T-helper 2 cell treated with Interferon-gamma antibody and Interleukin-4, amounts not matched to agents 100 ng/mL and 5 ng/mL, for 36 hours (primary cell): Measurements from ENCODE around the gene GGT1. TPM values are rescaled to one million over a fixed set of nuclear protein-coding genes. Genes with fewer than 3 reads are reported as not detected.
"Not testable (repeated sequence)": the region's sequence is repeated elsewhere in the genome, so short reads cannot be mapped to it uniquely, and the experiment has no call there.

Source experiments
- intact Hi-C: fragments of 100-400 bp; cut with micrococcal nuclease; formaldehyde crosslinking; loops from one replicate; pipeline ENCODE4 v1.15.1; 2023
- total RNA-seq: library from RNA; stranded (reverse); gene quantifications from 2 replicates; pipeline ENCODE4 v1.2.3, GENCODE V29; 2022

Gene GGT1
- total RNA-seq, 1 donor from 2014 or later = 47.1 TPM

GRCh38 chr22:24633231-24634023 is 30.4 kb downstream of the GGT1 start:
- intact Hi-C loops = not testable (repeated sequence)

- intact Hi-C loops = not testable (repeated sequence)
Observed at GRCh38 chr22:24634776-24635389, 31.9 kb downstream of the GGT1 start.

GRCh38 chr22:24636513-24636912 is 33.5 kb downstream of the GGT1 start:
- intact Hi-C loops = not testable (repeated sequence)

GRCh38 chr22:24642307-24642706 is 39.3 kb downstream of the GGT1 start:
- intact Hi-C loops = not testable (repeated sequence)

GRCh38 chr22:24644409-24644808 is 41.4 kb downstream of the GGT1 start:
- intact Hi-C loops = not testable (repeated sequence)

GRCh38 chr22:24645408-24646399 is 42.7 kb downstream of the GGT1 start:
- intact Hi-C loops = not testable (repeated sequence)

- intact Hi-C loops = not testable (repeated sequence)
Observed at GRCh38 chr22:24646756-24647155, 43.8 kb downstream of the GGT1 start.

- intact Hi-C loops = not testable (repeated sequence)
Observed at GRCh38 chr22:24649371-24649770, 46.4 kb downstream of the GGT1 start.

- intact Hi-C loops = not testable (repeated sequence)
Observed at GRCh38 chr22:24650884-24651283, 47.9 kb downstream of the GGT1 start.

GRCh38 chr22:24665395-24665794 is 62.4 kb downstream of the GGT1 start:
- intact Hi-C loops = not testable (repeated sequence)

- intact Hi-C loops = not testable (repeated sequence)
Observed at GRCh38 chr22:24667904-24668303, 64.9 kb downstream of the GGT1 start.

- intact Hi-C loops = not testable (repeated sequence)
Observed at GRCh38 chr22:24672532-24672931, 69.5 kb downstream of the GGT1 start.

Other genes with a start within 250 kb of the GGT1 start
- gene ADORA2A, start 175.6 kb upstream of the GGT1 start, total RNA-seq = 14.1 and 17.9 TPM in 2 replicates
- gene UPB1, start 107.9 kb upstream of the GGT1 start, total RNA-seq = 0.09 and 0.16 TPM in 2 replicates
- gene GUCD1, start 48.1 kb upstream of the GGT1 start, total RNA-seq = 127 and 131 TPM in 2 replicates
- gene SNRPD3, start 47.2 kb upstream of the GGT1 start, total RNA-seq = 116 and 118 TPM in 2 replicates
- 1.7 and 2.2 TPM in 2 replicates for gene LRRC75B, start 10.1 kb upstream of the GGT1 start, total RNA-seq
- not detected in 2 replicates for gene PIWIL3, start 171.5 kb downstream of the GGT1 start, total RNA-seq
- gene SGSM1, start 203.0 kb downstream of the GGT1 start, total RNA-seq = 0.18 and 0.43 TPM in 2 replicates